HG03196 (cell line): ENCODE measurements around the gene PROM1.

Source experiments
- ATAC-seq: cut with Tn5 transposase; IDR thresholded peaks from one replicate; pipeline ENCODE4 v1.9.1; 2021; ENCODE audit not compliant: unreplicated experiment

Gene PROM1, protein sequence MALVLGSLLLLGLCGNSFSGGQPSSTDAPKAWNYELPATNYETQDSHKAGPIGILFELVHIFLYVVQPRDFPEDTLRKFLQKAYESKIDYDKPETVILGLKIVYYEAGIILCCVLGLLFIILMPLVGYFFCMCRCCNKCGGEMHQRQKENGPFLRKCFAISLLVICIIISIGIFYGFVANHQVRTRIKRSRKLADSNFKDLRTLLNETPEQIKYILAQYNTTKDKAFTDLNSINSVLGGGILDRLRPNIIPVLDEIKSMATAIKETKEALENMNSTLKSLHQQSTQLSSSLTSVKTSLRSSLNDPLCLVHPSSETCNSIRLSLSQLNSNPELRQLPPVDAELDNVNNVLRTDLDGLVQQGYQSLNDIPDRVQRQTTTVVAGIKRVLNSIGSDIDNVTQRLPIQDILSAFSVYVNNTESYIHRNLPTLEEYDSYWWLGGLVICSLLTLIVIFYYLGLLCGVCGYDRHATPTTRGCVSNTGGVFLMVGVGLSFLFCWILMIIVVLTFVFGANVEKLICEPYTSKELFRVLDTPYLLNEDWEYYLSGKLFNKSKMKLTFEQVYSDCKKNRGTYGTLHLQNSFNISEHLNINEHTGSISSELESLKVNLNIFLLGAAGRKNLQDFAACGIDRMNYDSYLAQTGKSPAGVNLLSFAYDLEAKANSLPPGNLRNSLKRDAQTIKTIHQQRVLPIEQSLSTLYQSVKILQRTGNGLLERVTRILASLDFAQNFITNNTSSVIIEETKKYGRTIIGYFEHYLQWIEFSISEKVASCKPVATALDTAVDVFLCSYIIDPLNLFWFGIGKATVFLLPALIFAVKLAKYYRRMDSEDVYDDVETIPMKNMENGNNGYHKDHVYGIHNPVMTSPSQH

DNA sequence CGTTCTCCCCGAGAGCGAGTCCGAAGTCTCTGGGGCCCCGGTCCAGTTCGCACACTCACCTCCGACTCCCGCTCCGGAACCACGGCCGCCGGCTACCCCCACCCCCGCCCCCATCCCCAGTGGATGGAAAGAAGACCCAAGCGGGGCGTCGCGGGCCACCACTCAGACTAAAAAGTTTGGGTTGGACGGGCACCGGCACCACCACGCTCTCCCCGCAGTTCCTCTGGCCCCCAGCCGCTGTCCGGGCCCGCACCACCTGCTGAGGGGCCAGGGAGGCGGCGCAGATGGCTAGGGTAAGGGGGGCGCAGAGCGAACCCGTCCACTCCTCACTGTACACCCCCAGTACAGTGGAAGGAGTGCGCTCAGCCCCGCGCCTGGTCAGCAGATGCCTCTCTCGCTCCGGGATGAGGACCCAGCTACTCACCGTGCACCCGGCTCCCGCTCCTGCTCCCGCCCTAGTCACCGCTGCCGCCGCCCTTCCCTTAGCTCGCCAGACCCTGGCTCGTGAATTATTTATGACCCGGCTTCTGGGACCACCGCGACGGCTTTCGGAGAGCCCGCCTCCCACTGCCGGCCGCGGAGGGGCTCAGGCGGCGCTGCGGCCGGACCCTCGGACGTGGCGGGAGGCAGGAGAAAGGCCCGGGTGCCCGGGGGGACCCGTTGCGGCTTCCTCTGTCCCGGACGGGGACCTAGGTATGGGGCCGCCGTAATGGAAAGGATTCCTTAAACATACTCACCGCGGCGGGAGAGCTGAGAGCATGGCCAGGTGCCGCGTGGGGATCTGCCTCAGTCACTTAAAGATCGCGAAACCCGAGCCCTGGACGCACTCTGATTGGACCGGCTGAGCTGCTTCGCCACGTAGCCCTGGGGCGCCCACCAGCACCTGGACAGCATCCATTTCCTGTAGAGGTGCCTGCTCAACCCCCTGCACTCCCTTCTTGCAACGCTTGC, at the start of gene PROM1:
PROM1 (minus strand) TSS at position 783 of the 951 bp plus-strand sequence. CDS start 8,117 bp downstream, outside the sequence.
- ATAC-seq, result no peak

DNA sequence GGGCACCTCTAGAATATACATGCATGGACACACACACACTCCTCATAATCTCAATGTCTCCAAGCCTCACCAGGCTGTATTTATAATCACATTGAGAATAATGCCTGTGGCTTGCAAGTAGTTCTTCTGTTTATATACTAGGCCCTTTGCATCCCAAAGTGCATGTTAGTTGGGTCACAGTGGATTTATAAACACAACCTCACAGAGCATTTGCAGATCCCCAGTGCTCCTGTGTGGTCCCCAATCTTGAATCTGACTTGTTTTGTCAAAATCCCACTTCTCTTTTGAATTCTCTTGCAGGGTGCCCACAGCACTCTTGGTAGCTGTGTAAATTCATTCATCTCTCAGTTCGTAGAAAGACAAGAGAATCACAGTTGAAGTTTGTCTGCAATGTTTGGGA, 49.6 kb upstream of the PROM1 start:
- no peak for ATAC-seq

DNA sequence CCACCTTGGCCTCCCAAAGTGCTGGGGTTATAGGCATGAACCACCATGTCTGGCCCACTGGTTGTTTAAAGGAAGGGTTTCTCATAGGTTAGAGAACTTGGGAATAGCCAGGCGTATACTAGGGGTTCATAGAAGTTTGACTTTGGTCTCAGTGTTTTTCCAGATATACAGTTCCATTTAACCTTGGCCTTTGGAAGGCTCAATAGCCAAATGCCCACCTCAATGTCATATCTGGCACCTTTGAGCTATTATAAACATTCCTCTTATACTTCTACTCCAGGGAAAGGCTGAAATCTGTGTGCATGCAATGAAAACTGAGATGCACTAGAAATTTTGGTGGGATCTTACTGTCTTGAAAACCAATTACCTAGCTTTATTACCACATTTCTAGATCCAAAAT, 47.5 kb upstream of the PROM1 start:
- ATAC-seq, result no peak

DNA sequence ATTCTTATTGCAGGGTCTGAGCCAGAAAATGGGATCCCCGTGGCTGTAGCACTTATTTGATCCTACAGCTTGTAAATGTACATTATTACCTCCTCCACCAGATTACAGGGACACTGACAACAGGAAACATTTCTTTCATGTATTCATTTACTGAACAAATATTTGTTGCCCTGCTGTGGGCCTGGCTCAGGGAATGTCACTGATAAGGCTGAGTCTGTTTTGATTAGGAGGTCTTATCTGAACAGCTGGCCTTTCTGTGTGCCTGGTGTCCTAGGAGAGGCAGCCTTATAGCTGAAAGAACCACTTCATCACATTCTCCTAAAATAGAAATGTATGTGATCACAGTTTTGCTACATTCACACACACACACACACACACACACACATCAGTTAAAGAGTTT, 45.5 kb upstream of the PROM1 start:
- ATAC-seq, result no peak

DNA sequence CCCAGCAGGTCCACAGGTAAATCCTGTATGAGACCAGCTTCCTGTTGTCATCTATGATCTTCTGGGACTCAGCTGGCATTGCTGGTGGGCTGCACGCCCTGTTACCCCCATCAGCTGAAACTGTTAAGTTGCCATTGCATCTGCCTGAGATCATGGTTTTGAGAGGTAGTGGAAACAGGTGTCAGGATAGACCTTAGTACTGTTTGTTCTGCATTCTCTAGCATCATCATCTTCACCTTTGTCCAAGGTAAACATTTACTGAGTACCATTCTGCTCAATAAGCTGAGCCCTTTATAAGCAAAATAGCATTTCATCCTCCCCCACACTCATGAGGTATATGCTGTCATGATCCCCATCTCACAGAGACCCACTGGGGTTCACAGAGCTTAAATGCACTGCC, 42.9 kb upstream of the PROM1 start:
- no peak for ATAC-seq

DNA sequence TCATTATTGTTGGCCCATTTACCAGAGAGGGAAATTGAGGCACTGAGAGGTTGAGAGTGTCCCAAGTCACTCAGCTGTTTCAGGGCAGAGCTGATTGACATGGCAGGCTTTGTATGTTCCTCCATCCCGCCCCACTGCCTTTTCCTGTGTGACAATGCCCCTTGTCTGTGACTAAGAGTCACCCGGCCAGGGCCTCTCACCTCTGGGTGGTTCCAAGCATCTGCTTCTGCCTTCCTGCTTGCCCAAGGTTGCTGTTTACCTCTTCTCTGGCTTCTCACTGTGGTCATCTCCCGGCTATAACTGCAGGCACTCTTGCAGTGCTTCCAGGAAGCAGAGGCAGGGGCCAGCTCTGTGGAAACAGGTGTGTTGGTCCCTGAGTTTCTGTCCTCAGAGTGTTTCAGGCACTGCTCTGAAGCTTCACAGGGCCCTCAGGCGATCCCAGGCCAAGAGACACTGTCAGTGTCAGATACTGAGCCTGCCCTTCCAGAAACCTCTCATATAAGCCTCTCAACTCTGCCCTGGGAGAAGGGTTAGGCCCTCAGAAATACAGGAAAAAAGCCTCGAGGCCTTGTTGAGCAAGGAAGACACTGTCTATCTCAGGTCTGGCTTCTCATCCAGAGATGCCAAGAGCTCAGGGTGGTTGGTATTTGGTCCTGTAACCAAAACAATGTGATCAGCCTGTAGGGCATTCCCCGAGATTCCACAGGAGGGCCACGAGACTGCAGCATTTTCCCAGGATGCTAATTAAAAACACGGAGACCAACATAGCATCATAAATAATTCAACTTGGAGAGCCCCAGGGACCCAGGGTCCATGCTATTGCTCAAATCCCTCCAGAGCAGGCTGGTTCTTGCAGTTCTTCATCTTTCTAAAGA, 42.0 kb upstream of the PROM1 start:
- ATAC-seq, result no peak

DNA sequence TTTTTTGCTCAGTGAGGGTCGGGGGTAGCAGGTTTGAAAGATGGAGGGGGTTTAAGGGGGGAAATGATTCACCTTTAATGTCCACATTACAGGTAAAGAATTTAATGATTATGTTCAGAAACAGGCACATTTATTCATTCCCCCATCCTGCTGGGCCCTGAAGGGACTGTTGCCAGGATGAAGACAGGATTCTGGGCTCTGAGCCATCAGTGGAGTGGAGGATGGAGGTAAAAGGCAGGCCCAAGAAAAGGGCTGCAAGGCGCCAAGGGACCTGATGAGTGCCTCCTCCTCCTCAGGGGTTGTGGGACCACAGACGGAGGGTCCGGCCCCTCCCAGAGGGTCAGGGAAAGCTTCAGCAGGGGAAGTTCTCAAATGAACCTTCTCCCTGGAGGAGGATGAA, 40.4 kb upstream of the PROM1 start:
- ATAC-seq, result no peak

DNA sequence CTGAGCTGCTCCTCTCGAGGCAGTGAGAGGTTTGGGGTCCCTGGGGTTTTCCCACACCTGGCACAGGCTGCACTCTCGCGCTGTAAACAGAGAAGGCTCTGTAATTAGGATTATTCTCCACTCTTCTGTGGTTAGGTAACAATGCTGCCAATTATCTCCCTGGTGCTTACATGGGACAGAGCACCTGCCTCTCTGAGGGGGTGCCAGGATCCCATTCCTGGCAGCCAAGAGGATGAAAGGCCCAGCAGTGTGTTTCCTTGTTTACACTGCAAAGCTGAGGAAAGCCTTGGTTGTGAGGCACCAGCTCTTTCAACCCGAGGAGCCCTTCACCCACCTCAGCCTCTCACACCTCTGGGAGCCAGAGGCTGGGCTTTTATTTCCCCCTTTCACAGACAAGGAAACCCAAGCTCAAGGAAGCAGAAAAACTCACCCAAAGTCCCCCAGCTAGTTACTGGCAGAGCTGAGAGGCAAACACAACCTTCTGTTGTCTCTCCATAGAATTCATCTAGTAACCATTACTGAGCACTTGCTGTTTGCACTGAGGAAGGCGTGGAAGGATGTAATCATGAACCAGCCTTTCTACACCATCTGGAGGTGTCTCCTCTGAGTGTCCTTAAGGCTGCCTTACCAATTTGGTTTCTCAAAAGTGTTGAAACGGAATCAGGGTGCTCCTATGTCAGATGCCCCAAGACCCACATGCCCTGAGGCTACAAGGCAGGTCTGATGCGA, 39.7 kb upstream of the PROM1 start:
- no peak for ATAC-seq

DNA sequence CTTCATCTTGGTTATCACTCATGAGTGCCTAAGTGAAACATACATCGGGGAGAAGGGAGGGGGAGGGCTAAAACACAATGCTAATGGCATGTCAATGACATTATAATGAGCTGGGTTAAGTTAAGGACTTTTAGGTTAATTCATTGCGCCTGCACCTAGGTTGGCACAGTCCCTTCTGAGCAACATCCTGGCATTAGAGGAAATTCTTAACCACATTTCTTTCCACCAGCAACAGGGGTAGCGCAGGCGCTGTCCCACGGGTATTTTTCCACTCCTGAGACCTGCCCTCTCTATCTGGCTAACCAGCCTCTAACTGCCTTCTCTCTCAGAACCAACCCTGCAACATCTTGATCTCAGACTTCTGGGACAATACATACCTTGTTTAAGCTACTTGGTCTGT, 39.0 kb upstream of the PROM1 start:
- ATAC-seq, result no peak

DNA sequence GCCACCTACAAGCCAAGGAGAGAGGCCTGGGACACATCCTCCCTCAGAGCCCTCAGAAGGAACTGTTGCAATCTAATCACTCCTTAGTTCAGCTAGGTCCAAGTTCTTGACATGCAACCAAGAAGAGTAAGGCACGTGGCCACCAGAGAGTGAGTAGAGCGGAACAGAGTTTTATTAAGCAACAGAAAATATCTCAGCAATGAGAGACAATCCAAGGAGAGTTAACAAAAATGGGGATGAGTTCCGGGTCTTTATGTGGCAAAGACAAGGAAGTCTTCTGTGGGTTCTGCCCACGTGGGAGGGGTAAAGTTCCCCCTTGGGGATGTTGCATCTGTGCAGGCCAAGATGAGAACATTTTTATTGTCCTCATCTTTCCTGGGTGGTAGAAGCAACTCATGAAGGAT, 38.5 kb upstream of the PROM1 start:
- ATAC-seq, result no peak

DNA sequence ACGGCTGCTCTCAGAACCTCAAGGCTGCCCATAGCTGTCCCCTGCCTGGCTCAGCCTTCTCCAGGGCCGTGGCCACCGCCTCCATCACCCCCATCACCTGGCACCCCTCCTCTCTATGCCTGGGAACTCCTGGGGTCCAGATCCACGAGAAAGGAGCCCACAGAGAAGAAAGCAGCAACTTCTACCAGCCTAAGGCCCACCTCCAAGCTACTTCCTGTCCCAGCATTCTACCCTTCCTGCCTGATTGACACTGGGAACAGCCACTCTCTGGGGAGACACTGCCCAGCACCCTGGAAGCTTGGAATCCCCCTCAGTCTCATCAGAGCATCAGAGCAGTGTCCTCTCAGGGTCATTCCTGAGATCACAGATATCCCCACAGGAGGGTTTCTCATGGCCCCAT, 36.9 kb upstream of the PROM1 start:
- no peak for ATAC-seq

DNA sequence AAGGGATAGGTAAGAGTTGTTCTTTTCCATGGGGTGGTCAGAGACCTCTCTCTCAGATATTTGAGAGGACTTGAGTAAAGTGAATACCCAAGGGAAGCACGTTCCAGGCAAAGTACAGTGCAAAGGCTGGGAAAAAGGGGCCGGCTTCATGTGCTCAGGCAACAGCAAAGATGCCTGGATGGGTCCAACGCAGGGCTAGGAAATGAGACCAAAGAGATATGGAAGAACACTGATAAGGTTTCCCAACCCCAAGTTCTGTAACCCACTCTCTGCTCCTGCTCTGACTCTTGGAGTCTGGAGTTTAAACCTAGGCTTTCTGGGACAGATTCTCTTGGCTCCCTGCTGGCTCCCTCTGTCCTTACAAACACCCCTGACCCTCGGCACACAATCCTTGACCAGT, 36.2 kb upstream of the PROM1 start:
- ATAC-seq, result no peak

DNA sequence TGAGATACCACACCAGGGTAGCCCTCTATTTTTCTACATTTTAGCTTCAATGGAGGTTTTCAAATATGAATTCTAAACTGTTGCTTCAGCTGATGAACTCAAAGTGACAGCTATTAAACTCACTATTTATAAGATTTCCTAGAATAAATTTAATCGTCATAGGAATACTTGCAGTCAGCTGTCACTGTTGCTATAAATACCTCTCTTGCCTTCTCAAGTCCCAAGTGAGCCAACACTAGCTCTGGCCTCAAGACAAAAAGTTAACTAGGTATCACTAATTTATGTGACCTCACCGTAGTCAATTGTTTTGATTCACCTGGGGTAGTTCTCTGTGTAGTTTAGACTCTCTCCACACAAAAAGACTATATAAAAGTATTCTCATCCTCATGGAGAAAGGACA, 34.3 kb upstream of the PROM1 start:
- no peak for ATAC-seq

DNA sequence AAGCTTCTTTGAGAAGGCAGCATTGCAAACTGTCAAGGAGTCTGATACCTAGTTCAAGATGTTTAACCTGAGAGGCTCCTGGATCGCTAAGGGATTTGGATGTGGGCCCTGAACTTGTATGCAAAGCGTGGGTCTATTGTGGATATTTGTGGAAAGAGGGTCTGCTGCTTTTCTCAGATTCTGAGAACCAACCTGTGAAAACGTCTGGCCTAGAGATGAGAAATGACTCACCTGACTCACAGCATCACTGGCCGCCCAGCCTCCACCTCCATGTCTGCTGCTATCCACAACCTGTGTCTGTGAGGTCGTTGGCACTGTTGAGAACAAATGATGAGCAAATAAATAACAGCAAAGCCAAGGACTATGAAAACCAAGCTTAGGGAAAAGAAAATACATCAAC, 33.3 kb upstream of the PROM1 start:
- no peak for ATAC-seq

DNA sequence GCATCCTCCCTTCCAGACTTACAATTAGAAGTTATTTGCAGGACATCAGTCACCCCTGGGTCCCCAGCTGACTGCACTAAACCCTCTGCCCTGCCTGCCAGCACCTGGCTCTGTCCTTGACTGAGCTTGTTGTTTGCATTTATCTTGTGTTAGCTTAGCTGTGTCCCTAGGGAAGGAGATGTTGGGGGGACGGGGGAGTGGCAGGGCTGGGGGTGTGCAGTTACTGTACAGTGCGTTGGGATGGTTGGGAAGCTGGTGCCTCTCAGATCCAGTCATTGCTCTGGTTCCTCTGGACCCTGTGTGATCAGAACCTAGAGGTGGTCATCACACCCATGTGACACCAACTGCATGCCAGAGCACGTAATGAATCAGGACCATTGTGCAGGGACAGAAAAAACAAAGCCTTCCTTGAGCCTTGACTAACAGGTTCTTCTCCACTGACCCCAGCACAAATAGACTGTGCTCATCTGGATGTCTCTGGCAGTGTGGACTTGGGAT, 32.7 kb upstream of the PROM1 start:
- no peak for ATAC-seq

DNA sequence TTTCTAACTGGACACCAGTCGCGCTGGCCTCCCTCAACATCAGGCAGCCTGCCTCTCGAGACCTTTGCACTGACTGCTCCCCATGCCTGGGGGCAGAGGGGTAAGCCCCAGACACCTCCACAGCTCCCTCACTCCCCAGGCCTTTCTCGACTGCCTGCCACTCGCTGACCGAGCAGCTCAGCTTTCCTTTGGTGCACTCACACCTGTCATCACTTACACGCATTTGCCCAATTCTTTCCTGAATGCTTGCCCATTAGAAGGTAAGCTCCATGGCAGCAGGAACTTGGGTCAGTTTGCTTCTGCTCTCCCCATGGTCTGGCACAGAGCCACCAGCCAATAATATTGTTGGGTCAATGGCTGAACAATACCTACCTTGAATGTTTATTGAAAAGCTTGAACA, 32.2 kb upstream of the PROM1 start:
- ATAC-seq, result no peak

DNA sequence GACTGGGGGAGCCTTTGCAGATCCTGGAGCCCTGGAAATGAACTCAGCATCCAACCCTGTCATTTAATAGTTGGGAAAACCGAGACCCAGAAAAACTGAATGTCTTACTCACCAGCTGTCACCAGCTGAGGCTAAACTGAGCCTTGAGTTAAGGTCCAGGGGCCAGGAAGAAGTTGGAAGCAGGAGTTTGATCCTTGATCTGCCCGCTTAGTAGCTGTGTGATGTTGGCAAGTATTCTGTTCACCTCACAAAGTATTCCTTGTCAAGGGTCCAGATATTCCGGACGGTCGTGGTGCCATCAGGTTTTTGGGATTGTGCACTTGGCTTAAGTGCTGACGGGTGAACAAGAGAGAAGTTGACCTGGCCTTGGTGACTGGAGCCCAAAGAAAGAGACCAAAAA, 30.7 kb upstream of the PROM1 start:
- ATAC-seq, result no peak

DNA sequence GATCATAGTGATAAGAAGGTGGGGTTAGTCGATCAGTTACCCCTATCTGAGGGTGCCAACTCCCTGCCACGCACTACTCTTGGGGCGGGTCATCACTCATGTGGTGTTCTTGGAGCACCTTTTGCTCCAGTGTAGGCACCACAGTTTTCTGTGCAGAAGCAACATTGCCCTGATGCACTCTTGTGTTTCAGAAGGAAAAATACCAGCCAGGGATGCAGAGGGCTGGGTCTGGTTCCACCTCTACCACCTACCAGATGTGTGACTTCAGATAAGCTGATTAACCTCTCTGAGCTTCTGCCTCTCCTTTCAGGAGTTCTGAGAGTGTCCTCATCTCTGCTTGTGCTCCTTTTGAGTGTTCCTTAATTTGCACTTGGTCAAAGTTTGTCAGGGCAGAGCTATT, 29.9 kb upstream of the PROM1 start:
- no peak for ATAC-seq

DNA sequence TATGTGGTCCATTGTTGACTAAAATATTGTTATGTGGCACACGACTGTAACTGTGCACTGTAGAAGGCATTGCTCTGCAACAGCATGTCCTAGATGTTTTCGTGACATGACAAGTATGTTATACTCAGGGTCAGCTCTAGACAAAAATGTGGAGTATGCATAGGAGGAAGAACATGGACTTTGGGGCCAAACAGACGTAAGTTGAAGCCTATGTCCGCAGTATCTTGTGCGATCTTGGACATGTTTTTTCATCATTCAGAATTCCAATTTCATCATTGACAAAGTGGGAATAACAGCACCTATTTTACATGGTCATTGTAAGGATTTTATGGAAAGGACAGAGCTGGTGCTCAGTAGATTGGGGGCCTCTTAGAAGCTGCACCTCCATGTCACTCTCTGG, 27.7 kb upstream of the PROM1 start:
- ATAC-seq, result no peak
